Neural crest cell (in vitro differentiated cells): Measurements from ENCODE around the gene IFFO2. TPM values are rescaled to one million over a fixed set of nuclear protein-coding genes. Genes with fewer than 3 reads are reported as not detected.

ENCODE experiments used
- DNase-seq: peaks from one replicate; pipeline ENCODE4 v3.0.0; 2021; ENCODE audit warnings: low read depth, mixed read lengths, low spot score
- H3K27ac Mint-ChIP-seq: one replicate; pipeline ENCODE4 v1.8.0; 2021; ENCODE audit warnings: mild to moderate bottlenecking, mixed read lengths; ENCODE audit not compliant: unreplicated experiment
- H3K27me3 Mint-ChIP-seq: 2 replicates; pipeline ENCODE4 v1.8.0; 2021; ENCODE audit warnings: low read depth, mild to moderate bottlenecking, mixed read lengths
- H3K36me3 Mint-ChIP-seq: 2 replicates; pipeline ENCODE4 v1.8.0; 2021; ENCODE audit warnings: low read depth, mild to moderate bottlenecking, mixed read lengths
- H3K4me1 Mint-ChIP-seq: 2 replicates; pipeline ENCODE4 v1.8.0; 2021; ENCODE audit warnings: mixed read lengths
- H3K4me3 Mint-ChIP-seq: one replicate; pipeline ENCODE4 v1.8.0; 2021; ENCODE audit warnings: mild to moderate bottlenecking, mixed read lengths
- H3K9me3 Mint-ChIP-seq: 2 replicates; pipeline ENCODE4 v1.8.0; 2021; ENCODE audit warnings: mixed read lengths
- CTCF ChIP-seq: fragments of 200-600 bp; sonication (generic); conservative IDR thresholded peaks from 2 replicates; pipeline ENCODE4 v1.5.0; 2021; ENCODE audit warnings: antibody characterized with exemption, mild to moderate bottlenecking
- total RNA-seq: library from RNA; stranded (reverse); gene quantifications from 2 replicates; pipeline ENCODE4 v1.2.1, GENCODE V29; 2021

IFFO2 gene
- total RNA-seq, 1 donor from 2014 or later: 9.9 TPM

GRCh38 chr1:18901147-18901951 lies 55.1 kb downstream of the IFFO2 start:
- no peaks in the 10 kb centered on the region for H3K9me3 Mint-ChIP-seq
- no peaks in the 10 kb centered on the region for H3K36me3 Mint-ChIP-seq
- H3K4me1 Mint-ChIP-seq: peaks cover 32% of the 10 kb centered on the region
- no peaks in the 10 kb centered on the region for H3K27me3 Mint-ChIP-seq
- H3K4me3 Mint-ChIP-seq: peak overlapping the region; percentile 98
- no peak for DNase-seq
- peak overlapping the region; percentile 99 for H3K27ac Mint-ChIP-seq
- TF ChIP-seq CTCF: no peak

GRCh38 chr1:18900303-18900841 lies 56.1 kb downstream of the IFFO2 start:
- Mint-ChIP-seq H3K27me3 (no peaks in the 10 kb centered on the region), H3K9me3 (no peaks in the 10 kb centered on the region), H3K36me3 (no peaks in the 10 kb centered on the region), H3K27ac (no peak overlapping the region), H3K4me3 (peak overlapping the region; percentile 98), H3K4me1 (peaks cover 32% of the 10 kb centered on the region)
- no peak for DNase-seq
- TF ChIP-seq CTCF: no peak

GRCh38 chr1:18899363-18900049 lies 57.0 kb downstream of the IFFO2 start:
- Mint-ChIP-seq H3K4me3 (peak overlapping the region; percentile 26), H3K9me3 (no peaks in the 10 kb centered on the region), H3K27ac (no peak overlapping the region), H3K36me3 (no peaks in the 10 kb centered on the region), H3K27me3 (no peaks in the 10 kb centered on the region), H3K4me1 (peaks cover 37% of the 10 kb centered on the region)
- no peak for TF ChIP-seq CTCF
- no peak for DNase-seq

- H3K36me3 Mint-ChIP-seq: no peaks in the 10 kb centered on the region
- TF ChIP-seq CTCF: no peak
- no peaks in the 10 kb centered on the region for H3K27me3 Mint-ChIP-seq
- H3K27ac Mint-ChIP-seq: no peak overlapping the region
- DNase-seq: no peak
- H3K9me3 Mint-ChIP-seq: no peaks in the 10 kb centered on the region
- H3K4me1 Mint-ChIP-seq: peaks cover 34% of the 10 kb centered on the region
- H3K4me3 Mint-ChIP-seq: peak overlapping the region; percentile 64
Measured at GRCh38 chr1:18898567-18898966, 57.9 kb downstream of the IFFO2 start.

- H3K9me3 Mint-ChIP-seq: no peaks in the 10 kb centered on the region
- no peak overlapping the region for H3K4me3 Mint-ChIP-seq
- no peaks in the 10 kb centered on the region for H3K36me3 Mint-ChIP-seq
- no peaks in the 10 kb centered on the region for H3K27me3 Mint-ChIP-seq
- H3K27ac Mint-ChIP-seq: no peak overlapping the region
- DNase-seq: no peak
- no peak for TF ChIP-seq CTCF
- peaks cover 19% of the 10 kb centered on the region for H3K4me1 Mint-ChIP-seq
Measured at GRCh38 chr1:18895317-18895716, 61.2 kb downstream of the IFFO2 start.
